ENCODE measurements around the gene BRCC3. TPM values are rescaled to one million over a fixed set of nuclear protein-coding genes. Genes with fewer than 3 reads are reported as not detected.
A peak's percentile ranks its signal among the peaks of the same experiment; 100 is the strongest.
"Not testable (repeated sequence)": the region's sequence is repeated elsewhere in the genome, so short reads cannot be mapped to it uniquely, and the experiment has no call there.

Gene BRCC3
- total RNA-seq, 2 donors from 2014 or later = 37.9 to 42.0 TPM

- intact Hi-C loops (cut with DNase I, micrococcal nuclease) = no loop called here
- ATAC-seq (no peak), DNase-seq (no peak)
Measured at GRCh38 chrX:155127465-155127864, 56.2 kb downstream of the BRCC3 start.

- intact Hi-C loops (cut with DNase I, micrococcal nuclease) = no loop called here
- ATAC-seq (no peak), DNase-seq (no peak)
Measured at GRCh38 chrX:155127940-155128339, 56.6 kb downstream of the BRCC3 start.

GRCh38 chrX:155132110-155132509 lies 60.8 kb downstream of the BRCC3 start:
- no peak for DNase-seq
- ATAC-seq = no peak
- intact Hi-C loops (cut with DNase I, micrococcal nuclease) = no loop called here

GRCh38 chrX:155134255-155134654 lies 62.9 kb downstream of the BRCC3 start:
- intact Hi-C loops (cut with DNase I, micrococcal nuclease) = no loop called here
- ATAC-seq (no peak), DNase-seq (no peak)

- intact Hi-C loops (cut with DNase I, micrococcal nuclease) = no loop called here
- DNase-seq (no peak), ATAC-seq (no peak)
Measured at GRCh38 chrX:155143959-155144548, 72.7 kb downstream of the BRCC3 start.

- no peak for ATAC-seq
- no peak for DNase-seq
- intact Hi-C loops (cut with DNase I, micrococcal nuclease) = no loop called here
Measured at GRCh38 chrX:155144926-155145325, 73.6 kb downstream of the BRCC3 start.

- peak; percentile 89 for ATAC-seq
- intact Hi-C loops (cut with DNase I, micrococcal nuclease); DNase-seq: not testable (repeated sequence)
Measured at GRCh38 chrX:155147612-155148011, 76.3 kb downstream of the BRCC3 start.

GRCh38 chrX:155148166-155148565 lies 76.9 kb downstream of the BRCC3 start:
- DNase-seq; intact Hi-C loops (cut with DNase I, micrococcal nuclease): not testable (repeated sequence)
- peak; percentile 64 for ATAC-seq

- ATAC-seq (peak; percentile 70), DNase-seq (peak in 1 of 2 donors; percentile 20)
- intact Hi-C loops (cut with DNase I, micrococcal nuclease) = no loop called here
Measured at GRCh38 chrX:155148724-155149537, 77.6 kb downstream of the BRCC3 start.

GRCh38 chrX:155169881-155170280 lies 98.6 kb downstream of the BRCC3 start:
- intact Hi-C loops (cut with DNase I, micrococcal nuclease) = no loop called here
- DNase-seq (no peak), ATAC-seq (no peak)

Other genes starting within 250 kb of the BRCC3 start
- gene SMIM9, start 236.8 kb upstream of the BRCC3 start, total RNA-seq = not detected
- 10 to 100 TPM; 30.9 to 31.9 TPM for gene F8A1, start 185.2 kb upstream of the BRCC3 start, total RNA-seq
- 1 to 10 TPM; 2.1 to 4.5 TPM for gene F8, start 48.8 kb upstream of the BRCC3 start, total RNA-seq
- gene FUNDC2, start 44.7 kb upstream of the BRCC3 start, total RNA-seq = 10 to 100 TPM; 41.1 to 53.9 TPM
- gene CMC4, start 372 bp upstream of the BRCC3 start, total RNA-seq = 1 to 10 TPM; 3.5 to 4.0 TPM
- gene MTCP1, start 372 bp upstream of the BRCC3 start, total RNA-seq = 10 to 100 TPM; 11.9 to 13.9 TPM
- gene VBP1, start 145.0 kb downstream of the BRCC3 start, total RNA-seq = 10 to 100 TPM; 33.6 to 33.9 TPM
- gene RAB39B, start 193.0 kb downstream of the BRCC3 start, total RNA-seq = under 1 TPM; 0.09 to 0.56 TPM

Measured in left colon (tissue), 2 donors.